ENCODE measurements around the gene LAMB3.

Gene LAMB3

GRCh38 chr1:209624558-209625549 is 27.4 kb downstream of the LAMB3 start:
- no peak overlapping the region for H3K4me3 ChIP-seq (ENCODE audit: low read length)
- peaks cover 2% of the 10 kb centered on the region for H3K27me3 ChIP-seq (ENCODE audit: insufficient read depth, low read length)
- no peak overlapping the region for H2AFZ ChIP-seq (ENCODE audit: low read depth, low read length)
- peaks cover 5% of the 10 kb centered on the region for H3K4me1 ChIP-seq (ENCODE audit: insufficient read depth, low read length)
- H3K36me3 ChIP-seq (ENCODE audit: insufficient read depth, low read length) = no peaks in the 10 kb centered on the region
- H3K9me3 ChIP-seq (ENCODE audit: low read length) = no peaks in the 10 kb centered on the region

DNA sequence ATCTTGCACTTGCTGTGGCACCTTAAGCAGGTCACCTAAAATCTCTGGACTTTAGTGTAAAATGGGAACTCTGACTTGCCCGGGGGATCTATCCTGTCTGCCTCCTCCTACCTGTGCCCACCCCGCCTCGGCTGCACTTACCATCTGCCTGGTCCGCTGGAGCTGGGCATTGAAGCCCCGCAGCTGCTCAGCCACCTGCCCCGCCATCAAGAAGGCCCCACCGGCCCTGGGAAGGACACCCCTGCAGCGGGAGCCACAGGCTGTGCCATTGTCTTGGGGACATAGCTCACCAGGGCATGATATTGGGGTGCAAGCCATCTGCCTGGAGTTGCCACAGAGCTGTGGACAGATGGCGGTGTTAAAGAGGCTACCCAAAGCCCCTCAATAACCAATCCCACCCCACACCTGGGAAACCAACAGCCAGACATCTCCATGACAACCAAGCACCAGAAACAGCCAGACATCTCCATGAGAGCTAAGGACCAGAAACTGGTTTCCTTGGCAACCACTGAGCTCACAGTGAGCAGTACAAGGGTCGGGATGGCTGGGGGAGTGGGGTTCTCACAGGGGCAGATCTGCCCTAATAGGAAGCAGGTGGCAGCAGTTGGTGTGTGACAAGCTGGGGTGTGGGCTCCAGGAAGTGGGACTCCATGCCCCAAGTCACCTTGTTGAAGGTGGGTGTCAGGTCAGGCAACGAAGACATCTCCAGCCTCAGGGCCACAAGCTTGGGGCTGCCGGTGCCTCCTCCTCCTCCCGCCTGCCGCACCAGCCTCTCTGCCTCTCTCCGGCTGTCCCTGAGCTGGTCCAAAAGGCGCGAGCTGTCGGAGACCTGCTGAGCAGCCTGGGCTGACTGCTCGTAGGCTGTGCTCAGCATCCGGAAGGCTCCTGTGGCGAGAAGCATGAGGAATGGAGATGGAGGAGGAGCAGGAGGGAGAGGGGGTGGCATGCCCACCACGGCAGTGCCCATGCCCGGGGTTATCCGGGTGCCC is 29.1 kb downstream of the LAMB3 start:
- H3K4me1 ChIP-seq (ENCODE audit: insufficient read depth, low read length) = peaks cover 5% of the 10 kb centered on the region
- no peaks in the 10 kb centered on the region for H3K36me3 ChIP-seq (ENCODE audit: insufficient read depth, low read length)
- no peak overlapping the region for H3K4me3 ChIP-seq (ENCODE audit: low read length)
- H3K9me3 ChIP-seq (ENCODE audit: low read length) = no peaks in the 10 kb centered on the region
- H3K27me3 ChIP-seq (ENCODE audit: insufficient read depth, low read length) = peaks cover 2% of the 10 kb centered on the region
- H2AFZ ChIP-seq (ENCODE audit: low read depth, low read length) = no peak overlapping the region

DNA sequence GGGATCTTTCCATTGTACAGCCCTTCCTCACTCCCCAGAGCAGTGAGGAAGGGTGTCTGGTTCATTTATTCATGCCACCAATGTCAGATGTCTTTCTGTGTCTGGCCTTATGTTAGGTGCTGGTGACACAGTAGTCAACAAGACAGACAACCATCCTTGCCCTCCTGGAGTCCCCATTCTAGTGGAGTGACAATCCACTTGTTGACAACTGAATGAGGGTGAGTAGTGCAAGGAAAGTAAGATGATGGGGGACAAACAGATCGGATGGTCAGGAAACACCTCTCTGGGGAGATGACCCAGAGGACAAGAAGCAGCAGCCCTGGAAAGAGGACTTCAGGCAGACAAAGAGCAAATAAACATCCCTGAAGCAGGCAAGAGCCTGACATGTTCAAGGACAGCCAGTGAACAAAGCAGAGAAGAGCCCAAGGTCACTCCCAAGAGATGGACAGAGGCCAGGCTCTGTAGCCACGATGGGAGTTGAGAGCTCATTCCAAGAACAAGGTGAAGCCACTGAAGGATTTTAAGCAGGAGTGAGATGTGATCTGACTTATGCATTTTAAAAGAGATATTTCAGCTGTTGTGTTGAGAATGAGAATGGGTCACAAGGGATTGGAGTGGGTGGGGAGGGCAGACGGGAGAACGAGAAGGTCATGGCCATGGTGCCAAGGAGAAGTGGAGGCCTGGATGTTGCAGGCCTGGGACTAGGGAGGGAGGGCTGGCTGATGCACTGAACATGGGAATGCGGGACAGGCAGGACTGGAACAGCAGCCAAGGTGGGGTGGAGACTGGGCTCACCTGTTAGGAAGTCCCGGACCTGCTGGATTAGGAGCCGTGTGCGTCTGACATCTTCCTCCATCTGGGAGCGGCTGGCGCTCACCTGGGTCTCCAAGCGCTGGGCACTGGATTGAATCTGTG is 30.2 kb downstream of the LAMB3 start:
- peaks cover 5% of the 10 kb centered on the region for H3K4me1 ChIP-seq (ENCODE audit: insufficient read depth, low read length)
- peaks cover 2% of the 10 kb centered on the region for H3K27me3 ChIP-seq (ENCODE audit: insufficient read depth, low read length)
- no peaks in the 10 kb centered on the region for H3K9me3 ChIP-seq (ENCODE audit: low read length)
- H3K36me3 ChIP-seq (ENCODE audit: insufficient read depth, low read length) = no peaks in the 10 kb centered on the region
- H3K4me3 ChIP-seq (ENCODE audit: low read length) = no peak overlapping the region
- no peak overlapping the region for H2AFZ ChIP-seq (ENCODE audit: low read depth, low read length)

DNA sequence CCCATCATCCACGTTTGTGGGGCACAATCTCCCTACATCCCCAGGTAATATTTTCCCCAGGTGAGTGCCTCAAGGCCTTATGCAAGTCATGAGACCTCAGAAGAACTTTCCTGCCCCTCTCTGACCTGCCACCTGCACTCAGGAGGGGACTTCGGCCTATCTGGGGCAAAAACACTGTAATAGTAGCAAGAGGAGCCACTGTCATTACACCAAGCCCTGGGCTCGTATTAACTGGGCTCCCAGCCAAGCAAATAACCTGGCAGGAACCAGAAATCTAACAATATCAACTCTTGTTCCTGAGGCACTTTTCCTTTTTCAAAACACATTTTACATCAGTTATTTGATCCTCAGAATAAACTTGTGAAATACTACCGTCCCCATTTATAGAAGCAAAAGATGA is 30.9 kb downstream of the LAMB3 start:
- peaks cover 5% of the 10 kb centered on the region for H3K4me1 ChIP-seq (ENCODE audit: insufficient read depth, low read length)
- peaks cover 2% of the 10 kb centered on the region for H3K27me3 ChIP-seq (ENCODE audit: insufficient read depth, low read length)
- H2AFZ ChIP-seq (ENCODE audit: low read depth, low read length) = no peak overlapping the region
- H3K36me3 ChIP-seq (ENCODE audit: insufficient read depth, low read length) = no peaks in the 10 kb centered on the region
- H3K9me3 ChIP-seq (ENCODE audit: low read length) = no peaks in the 10 kb centered on the region
- no peak overlapping the region for H3K4me3 ChIP-seq (ENCODE audit: low read length)

DNA sequence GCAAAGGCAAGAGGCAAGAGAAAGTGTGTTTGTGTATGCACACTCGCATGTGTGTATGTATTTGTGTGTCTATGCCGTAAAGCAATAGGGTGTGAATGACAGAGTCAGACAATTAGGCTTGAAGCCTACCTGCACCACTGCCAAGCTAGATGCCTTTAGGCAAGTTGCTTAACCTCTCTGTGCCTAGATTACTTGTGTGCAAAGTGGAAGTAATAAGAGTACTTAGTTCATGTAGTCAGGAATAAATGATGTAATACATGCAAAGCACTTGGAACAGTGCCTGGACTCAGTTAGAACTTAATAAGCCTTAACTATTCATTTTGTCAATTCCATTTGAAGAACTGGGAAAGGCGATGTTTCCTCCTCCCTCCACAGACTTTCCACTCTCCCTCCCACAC is 31.7 kb downstream of the LAMB3 start:
- Histone ChIP-seq H3K4me3 (ENCODE audit: low read length) (no peak overlapping the region), H3K4me1 (ENCODE audit: insufficient read depth, low read length) (peaks cover 5% of the 10 kb centered on the region), H3K9me3 (ENCODE audit: low read length) (no peaks in the 10 kb centered on the region), H3K27me3 (ENCODE audit: insufficient read depth, low read length) (peaks cover 2% of the 10 kb centered on the region), H2AFZ (ENCODE audit: low read depth, low read length) (no peak overlapping the region), H3K36me3 (ENCODE audit: insufficient read depth, low read length) (no peaks in the 10 kb centered on the region)

DNA sequence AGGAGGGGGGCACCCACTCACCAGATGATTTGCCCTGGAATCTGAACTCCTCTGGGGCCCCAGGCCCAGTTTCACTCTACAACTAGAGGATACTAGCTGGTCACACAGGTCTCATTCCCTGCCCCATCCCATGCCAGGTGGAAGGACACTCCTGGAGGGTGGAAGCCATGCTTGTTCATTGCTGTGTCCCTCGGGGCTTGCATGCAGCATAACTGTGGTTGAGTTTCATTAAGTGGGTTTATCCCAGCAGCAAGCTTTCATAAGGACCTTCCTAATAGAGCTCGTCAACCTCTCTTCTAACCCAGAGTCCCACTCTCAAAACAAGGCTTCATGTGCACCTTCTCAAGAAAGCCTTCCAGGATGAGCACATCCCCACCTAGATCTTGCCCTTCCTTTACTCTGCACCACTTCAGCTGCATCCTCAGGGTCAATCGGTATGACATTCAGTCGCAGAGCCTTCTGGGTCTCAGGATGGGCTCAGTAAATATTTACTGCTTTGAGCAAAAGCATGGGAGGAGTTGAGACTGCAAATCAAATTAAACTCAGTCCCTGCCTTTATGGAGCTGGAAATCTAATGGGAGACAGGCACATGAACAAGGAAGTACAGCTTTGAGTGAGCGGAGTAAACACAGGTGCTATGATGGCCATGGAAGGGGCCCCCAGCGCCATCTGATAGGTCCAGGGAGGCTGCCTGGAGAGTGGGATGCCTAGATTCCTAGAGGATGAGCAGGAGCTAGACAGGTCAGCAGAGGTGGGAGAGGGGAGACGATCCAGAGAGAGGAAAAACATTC is 32.3 kb downstream of the LAMB3 start:
- H3K4me1 ChIP-seq (ENCODE audit: insufficient read depth, low read length) = peaks cover 5% of the 10 kb centered on the region
- H3K36me3 ChIP-seq (ENCODE audit: insufficient read depth, low read length) = no peaks in the 10 kb centered on the region
- no peak overlapping the region for H2AFZ ChIP-seq (ENCODE audit: low read depth, low read length)
- peaks cover 5% of the 10 kb centered on the region for H3K27me3 ChIP-seq (ENCODE audit: insufficient read depth, low read length)
- H3K9me3 ChIP-seq (ENCODE audit: low read length) = no peaks in the 10 kb centered on the region
- no peak overlapping the region for H3K4me3 ChIP-seq (ENCODE audit: low read length)

GRCh38 chr1:209618756-209619420 is 33.3 kb downstream of the LAMB3 start:
- no peak overlapping the region for H3K4me3 ChIP-seq (ENCODE audit: low read length)
- H3K4me1 ChIP-seq (ENCODE audit: insufficient read depth, low read length) = peaks cover 5% of the 10 kb centered on the region
- no peaks in the 10 kb centered on the region for H3K9me3 ChIP-seq (ENCODE audit: low read length)
- peaks cover 3% of the 10 kb centered on the region for H3K27me3 ChIP-seq (ENCODE audit: insufficient read depth, low read length)
- no peaks in the 10 kb centered on the region for H3K36me3 ChIP-seq (ENCODE audit: insufficient read depth, low read length)
- no peak overlapping the region for H2AFZ ChIP-seq (ENCODE audit: low read depth, low read length)

DNA sequence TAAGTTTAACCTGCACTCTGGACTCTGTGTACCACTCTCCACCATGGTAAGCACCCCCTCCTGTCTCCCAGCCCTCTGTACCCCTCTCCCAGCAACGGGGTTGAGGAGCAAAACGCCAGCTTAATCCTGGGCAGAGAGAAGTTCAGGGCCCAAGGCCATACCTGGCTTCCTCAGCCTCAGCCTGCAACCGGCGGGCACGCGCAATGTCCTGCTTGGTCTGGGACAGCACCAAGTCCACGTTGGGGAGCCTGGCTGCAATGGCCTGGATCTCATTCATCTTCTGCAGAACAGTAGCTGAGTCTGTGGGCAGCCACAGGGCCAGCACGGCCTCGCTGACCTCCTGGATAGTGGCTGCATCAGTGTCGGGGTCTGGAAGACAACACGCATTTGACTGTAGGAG is 33.9 kb downstream of the LAMB3 start:
- Histone ChIP-seq H3K36me3 (ENCODE audit: insufficient read depth, low read length) (no peaks in the 10 kb centered on the region), H3K9me3 (ENCODE audit: low read length) (no peaks in the 10 kb centered on the region), H3K27me3 (ENCODE audit: insufficient read depth, low read length) (peaks cover 3% of the 10 kb centered on the region), H3K4me3 (ENCODE audit: low read length) (no peak overlapping the region), H2AFZ (ENCODE audit: low read depth, low read length) (no peak overlapping the region), H3K4me1 (ENCODE audit: insufficient read depth, low read length) (peaks cover 4% of the 10 kb centered on the region)

DNA sequence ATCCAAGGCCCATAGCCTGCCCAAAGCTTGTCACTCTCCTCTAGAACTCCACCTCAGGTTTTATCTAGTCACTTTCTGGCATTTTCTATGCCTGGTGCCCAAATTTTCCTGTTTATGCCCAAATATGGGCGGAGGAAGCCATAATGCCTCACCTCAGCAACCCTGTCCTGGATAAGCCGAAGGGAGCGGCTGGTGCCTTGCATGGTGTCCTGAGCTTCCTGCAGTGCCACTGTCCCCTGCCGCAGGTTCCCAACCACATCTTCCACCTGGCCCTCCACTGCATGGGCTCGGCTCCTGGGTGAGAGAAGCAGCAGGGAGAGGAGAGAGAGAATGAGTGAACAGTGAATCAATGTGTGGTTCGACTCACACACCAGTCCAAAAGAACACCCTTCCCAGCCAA is 34.5 kb downstream of the LAMB3 start:
- no peaks in the 10 kb centered on the region for H3K9me3 ChIP-seq (ENCODE audit: low read length)
- H3K4me1 ChIP-seq (ENCODE audit: insufficient read depth, low read length) = no peaks in the 10 kb centered on the region
- peaks cover 3% of the 10 kb centered on the region for H3K27me3 ChIP-seq (ENCODE audit: insufficient read depth, low read length)
- H3K36me3 ChIP-seq (ENCODE audit: insufficient read depth, low read length) = no peaks in the 10 kb centered on the region
- H2AFZ ChIP-seq (ENCODE audit: low read depth, low read length) = no peak overlapping the region
- H3K4me3 ChIP-seq (ENCODE audit: low read length) = no peak overlapping the region

- peaks cover 3% of the 10 kb centered on the region for H3K27me3 ChIP-seq (ENCODE audit: insufficient read depth, low read length)
- H3K4me3 ChIP-seq (ENCODE audit: low read length) = no peak overlapping the region
- H3K9me3 ChIP-seq (ENCODE audit: low read length) = no peaks in the 10 kb centered on the region
- no peaks in the 10 kb centered on the region for H3K36me3 ChIP-seq (ENCODE audit: insufficient read depth, low read length)
- H3K4me1 ChIP-seq (ENCODE audit: insufficient read depth, low read length) = no peaks in the 10 kb centered on the region
- H2AFZ ChIP-seq (ENCODE audit: low read depth, low read length) = no peak overlapping the region
These were observed 35.1 kb downstream of the LAMB3 start for GRCh38 chr1:209617047-209617673.

DNA sequence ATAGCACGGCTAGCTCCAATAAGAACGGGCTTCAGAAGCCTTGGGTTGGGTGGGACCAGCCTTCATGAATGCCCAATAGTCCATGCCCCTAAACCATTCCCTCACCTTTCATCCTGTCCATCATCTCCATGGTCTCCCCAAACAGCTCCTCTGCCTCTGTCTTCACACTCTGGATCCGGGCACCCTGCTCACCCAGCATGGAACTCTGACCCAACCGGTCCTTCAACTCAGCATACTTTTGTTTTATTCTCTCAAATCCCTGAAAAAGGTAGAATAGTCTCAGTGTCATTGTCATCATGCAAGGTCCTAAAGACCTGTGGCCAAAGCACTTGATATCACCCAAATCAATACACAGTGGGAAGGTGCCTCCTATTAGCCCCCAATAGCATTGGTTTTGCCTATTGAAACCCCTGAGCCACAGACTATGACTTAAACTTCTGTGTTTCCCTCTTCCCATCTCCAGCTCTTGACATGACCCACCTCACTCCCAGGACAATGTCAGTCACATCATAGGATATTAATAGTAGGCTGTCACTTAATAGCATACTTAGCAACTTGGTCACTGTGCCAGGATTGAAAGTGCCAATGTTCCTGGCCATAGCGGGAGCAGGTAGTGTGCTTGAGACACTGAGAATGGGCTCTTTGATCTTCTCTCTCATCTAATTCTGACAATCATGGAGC is 35.7 kb downstream of the LAMB3 start:
- no peaks in the 10 kb centered on the region for H3K9me3 ChIP-seq (ENCODE audit: low read length)
- no peaks in the 10 kb centered on the region for H3K4me1 ChIP-seq (ENCODE audit: insufficient read depth, low read length)
- no peak overlapping the region for H3K4me3 ChIP-seq (ENCODE audit: low read length)
- no peaks in the 10 kb centered on the region for H3K36me3 ChIP-seq (ENCODE audit: insufficient read depth, low read length)
- H3K27me3 ChIP-seq (ENCODE audit: insufficient read depth, low read length) = peaks cover 3% of the 10 kb centered on the region
- no peak overlapping the region for H2AFZ ChIP-seq (ENCODE audit: low read depth, low read length)

Data from neuron (in vitro differentiated cells).